ENCODE measurements around the gene SNX5. TPM values are rescaled to one million over a fixed set of nuclear protein-coding genes. Genes with fewer than 3 reads are reported as not detected.

The SNX5 gene
- total and polyA plus RNA-seq, 2 of the 13 experiments (the other 11 are each of a cell fraction or from before 2014, with no cell fraction given): 664 to 1,040 TPM

DNA sequence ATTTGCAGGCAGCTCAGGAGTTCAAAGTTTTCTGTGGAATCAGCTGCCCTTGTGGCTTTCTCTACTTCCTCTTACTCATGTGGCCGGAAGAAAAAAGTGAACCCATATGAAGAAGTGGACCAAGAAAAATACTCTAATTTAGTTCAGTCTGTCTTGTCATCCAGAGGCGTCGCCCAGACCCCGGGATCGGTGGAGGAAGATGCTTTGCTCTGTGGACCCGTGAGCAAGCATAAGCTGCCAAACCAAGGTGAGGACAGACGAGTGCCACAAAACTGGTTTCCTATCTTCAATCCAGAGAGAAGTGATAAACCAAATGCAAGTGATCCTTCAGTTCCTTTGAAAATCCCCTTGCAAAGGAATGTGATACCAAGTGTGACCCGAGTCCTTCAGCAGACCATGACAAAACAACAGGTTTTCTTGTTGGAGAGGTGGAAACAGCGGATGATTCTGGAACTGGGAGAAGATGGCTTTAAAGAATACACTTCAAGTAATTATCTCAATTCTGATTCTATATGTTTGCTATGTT lies 1.4 kb upstream of the SNX5 start (continued):
- TF ChIP-seq, protein P1, sequence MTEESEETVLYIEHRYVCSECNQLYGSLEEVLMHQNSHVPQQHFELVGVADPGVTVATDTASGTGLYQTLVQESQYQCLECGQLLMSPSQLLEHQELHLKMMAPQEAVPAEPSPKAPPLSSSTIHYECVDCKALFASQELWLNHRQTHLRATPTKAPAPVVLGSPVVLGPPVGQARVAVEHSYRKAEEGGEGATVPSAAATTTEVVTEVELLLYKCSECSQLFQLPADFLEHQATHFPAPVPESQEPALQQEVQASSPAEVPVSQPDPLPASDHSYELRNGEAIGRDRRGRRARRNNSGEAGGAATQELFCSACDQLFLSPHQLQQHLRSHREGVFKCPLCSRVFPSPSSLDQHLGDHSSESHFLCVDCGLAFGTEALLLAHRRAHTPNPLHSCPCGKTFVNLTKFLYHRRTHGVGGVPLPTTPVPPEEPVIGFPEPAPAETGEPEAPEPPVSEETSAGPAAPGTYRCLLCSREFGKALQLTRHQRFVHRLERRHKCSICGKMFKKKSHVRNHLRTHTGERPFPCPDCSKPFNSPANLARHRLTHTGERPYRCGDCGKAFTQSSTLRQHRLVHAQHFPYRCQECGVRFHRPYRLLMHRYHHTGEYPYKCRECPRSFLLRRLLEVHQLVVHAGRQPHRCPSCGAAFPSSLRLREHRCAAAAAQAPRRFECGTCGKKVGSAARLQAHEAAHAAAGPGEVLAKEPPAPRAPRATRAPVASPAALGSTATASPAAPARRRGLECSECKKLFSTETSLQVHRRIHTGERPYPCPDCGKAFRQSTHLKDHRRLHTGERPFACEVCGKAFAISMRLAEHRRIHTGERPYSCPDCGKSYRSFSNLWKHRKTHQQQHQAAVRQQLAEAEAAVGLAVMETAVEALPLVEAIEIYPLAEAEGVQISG (CRISPR knock-in tag; IDR thresholded peaks at IDR 0.05): no peak
- peak; percentile 63; the same call in 1 of the 2 replicates for TF ChIP-seq KAT7 (CRISPR knock-in tag; IDR thresholded peaks at IDR 0.05; ENCODE audit: borderline replicate concordance)
- no peak for TF ChIP-seq ZNF607 (CRISPR knock-in tag; IDR thresholded peaks at IDR 0.05; ENCODE audit: borderline replicate concordance)
- TF ChIP-seq ZNF362 (CRISPR knock-in tag; IDR thresholded peaks at IDR 0.05; ENCODE audit: borderline replicate concordance): no peak
- TF ChIP-seq, protein P2, sequence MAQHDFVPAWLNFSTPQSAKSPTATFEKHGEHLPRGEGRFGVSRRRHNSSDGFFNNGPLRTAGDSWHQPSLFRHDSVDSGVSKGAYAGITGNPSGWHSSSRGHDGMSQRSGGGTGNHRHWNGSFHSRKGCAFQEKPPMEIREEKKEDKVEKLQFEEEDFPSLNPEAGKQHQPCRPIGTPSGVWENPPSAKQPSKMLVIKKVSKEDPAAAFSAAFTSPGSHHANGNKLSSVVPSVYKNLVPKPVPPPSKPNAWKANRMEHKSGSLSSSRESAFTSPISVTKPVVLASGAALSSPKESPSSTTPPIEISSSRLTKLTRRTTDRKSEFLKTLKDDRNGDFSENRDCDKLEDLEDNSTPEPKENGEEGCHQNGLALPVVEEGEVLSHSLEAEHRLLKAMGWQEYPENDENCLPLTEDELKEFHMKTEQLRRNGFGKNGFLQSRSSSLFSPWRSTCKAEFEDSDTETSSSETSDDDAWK (CRISPR knock-in tag; IDR thresholded peaks at IDR 0.05): no peak
- TF ChIP-seq RELA (CRISPR knock-in tag; IDR thresholded peaks at IDR 0.05): no peak
- TF ChIP-seq RORA (CRISPR knock-in tag; IDR thresholded peaks at IDR 0.05): no peak
- no peak for TF ChIP-seq ZNF432 (CRISPR knock-in tag; IDR thresholded peaks at IDR 0.05; ENCODE audit: borderline replicate concordance)
- no peak for TF ChIP-seq ZNF570 (CRISPR knock-in tag; IDR thresholded peaks at IDR 0.05; ENCODE audit: borderline replicate concordance)
- TF ChIP-seq AFF4 (CRISPR knock-in tag; IDR thresholded peaks at IDR 0.05): no peak
- no peak for TF ChIP-seq SETDB1 (CRISPR knock-in tag; IDR thresholded peaks at IDR 0.05; ENCODE audit: borderline replicate concordance)
- TF ChIP-seq, protein P3, sequence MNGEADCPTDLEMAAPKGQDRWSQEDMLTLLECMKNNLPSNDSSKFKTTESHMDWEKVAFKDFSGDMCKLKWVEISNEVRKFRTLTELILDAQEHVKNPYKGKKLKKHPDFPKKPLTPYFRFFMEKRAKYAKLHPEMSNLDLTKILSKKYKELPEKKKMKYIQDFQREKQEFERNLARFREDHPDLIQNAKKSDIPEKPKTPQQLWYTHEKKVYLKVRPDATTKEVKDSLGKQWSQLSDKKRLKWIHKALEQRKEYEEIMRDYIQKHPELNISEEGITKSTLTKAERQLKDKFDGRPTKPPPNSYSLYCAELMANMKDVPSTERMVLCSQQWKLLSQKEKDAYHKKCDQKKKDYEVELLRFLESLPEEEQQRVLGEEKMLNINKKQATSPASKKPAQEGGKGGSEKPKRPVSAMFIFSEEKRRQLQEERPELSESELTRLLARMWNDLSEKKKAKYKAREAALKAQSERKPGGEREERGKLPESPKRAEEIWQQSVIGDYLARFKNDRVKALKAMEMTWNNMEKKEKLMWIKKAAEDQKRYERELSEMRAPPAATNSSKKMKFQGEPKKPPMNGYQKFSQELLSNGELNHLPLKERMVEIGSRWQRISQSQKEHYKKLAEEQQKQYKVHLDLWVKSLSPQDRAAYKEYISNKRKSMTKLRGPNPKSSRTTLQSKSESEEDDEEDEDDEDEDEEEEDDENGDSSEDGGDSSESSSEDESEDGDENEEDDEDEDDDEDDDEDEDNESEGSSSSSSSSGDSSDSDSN (CRISPR knock-in tag; IDR thresholded peaks at IDR 0.05): no peak
- no peak for TF ChIP-seq NRL (CRISPR knock-in tag; IDR thresholded peaks at IDR 0.05; ENCODE audit: borderline replicate concordance)
- TF ChIP-seq CAMTA2 (CRISPR knock-in tag; IDR thresholded peaks at IDR 0.05; ENCODE audit: borderline replicate concordance): no peak
- TF ChIP-seq ZNF841 (CRISPR knock-in tag; IDR thresholded peaks at IDR 0.05; ENCODE audit: borderline replicate concordance): no peak
- no peak for TF ChIP-seq MLX (CRISPR knock-in tag; IDR thresholded peaks at IDR 0.05)
- TF ChIP-seq SALL1 (CRISPR knock-in tag; IDR thresholded peaks at IDR 0.05): no peak
